Body of pancreas (tissue), 4 donors: Measurements from ENCODE around the gene SGMS1. TPM values are rescaled to one million over a fixed set of nuclear protein-coding genes. Genes with fewer than 3 reads are reported as not detected.

Experiments used
- ATAC-seq: fragments of 150-250 bp; one replicate; pipeline ENCODE4 v1.9.1; 2016
- DNase-seq, 4 donors: peaks; one replicate each; pipeline ENCODE4 v3.0.0-alpha.2; 2019
- H3K27ac ChIP-seq, 4 donors: fragments of 200-600 bp; sonication (generic); 1 replicate in 3 of 4; 2 replicates in 1 of 4; pipeline versions ENCODE4 v1.5.1 to v1.6.1; 2016 to 2019; ENCODE audit warnings: mild to moderate bottlenecking in 1 of 4, mixed read lengths in 1 of 4, moderate library complexity in 1 of 4
- H3K27me3 ChIP-seq, 2 donors: fragments of 200-600 bp; sonication (generic); one replicate each; pipeline ENCODE4 v1.6.0; 2016; ENCODE audit warnings: mild to moderate bottlenecking in 1 of 2
- H3K36me3 ChIP-seq, 2 donors: fragments of 200-600 bp; sonication (generic); replicated peaks in 1 of 2; 2 replicates each; pipeline ENCODE4 v1.5.1; 2016; ENCODE audit warnings: low read depth in 2 of 2; ENCODE audit not compliant: insufficient read depth in 1 of 2
- H3K4me1 ChIP-seq: fragments of 200-600 bp; sonication (generic); one replicate; pipeline ENCODE4 v1.6.0; 2016
- H3K4me3 ChIP-seq, 2 donors: fragments of 200-600 bp; sonication (generic); 1 replicate in 1 of 2; 2 replicates in 1 of 2; pipeline ENCODE4 v1.5.1; 2016 to 2019
- H3K9me3 ChIP-seq, 3 donors: fragments of 200-600 bp; sonication (generic); 1 replicate in 2 of 3; 2 replicates in 1 of 3; pipeline ENCODE4 v1.5.1; 2016
- POLR2A ChIP-seq, 3 donors: fragments of 450-650 bp; IDR thresholded peaks; one replicate each; pipeline ENCODE4 v1.6.1; 2016; ENCODE audit warnings: antibody characterized with exemption in 3 of 3, mild to moderate bottlenecking in 2 of 3
- WGBS, 2 donors: methylation state at CpG; one replicate each; pipeline ENCODE4 v1.1.5; 2017; 5-methylcytosine and 5-hydroxymethylcytosine counted together
- intact Hi-C: fragments of 100-400 bp; cut with DNase I; formaldehyde crosslinking; loops from one replicate; pipeline ENCODE4 v1.15.1; 2023
- total RNA-seq, 2 donors: library from RNA; depleted of rRNA; stranded (reverse); fragments of >200 nt; gene quantifications; one replicate each; pipeline ENCODE4 v1.1.0, GENCODE V29; 2016
- TF ChIP-seq, protein P1 (sequence below), 7 experiments: fragments of 450-650 bp in 4 of 7; fragments of 200-600 bp in 3 of 7; sonication (generic) in 3 of 7; IDR thresholded peaks; one replicate each; pipeline ENCODE4 v1.5.1; 2016 to 2019; ENCODE audit warnings: antibody characterized with exemption in 7 of 7

Gene SGMS1
- total RNA-seq, 2 donors from 2014 or later: 46.2 to 68.9 TPM

DNA sequence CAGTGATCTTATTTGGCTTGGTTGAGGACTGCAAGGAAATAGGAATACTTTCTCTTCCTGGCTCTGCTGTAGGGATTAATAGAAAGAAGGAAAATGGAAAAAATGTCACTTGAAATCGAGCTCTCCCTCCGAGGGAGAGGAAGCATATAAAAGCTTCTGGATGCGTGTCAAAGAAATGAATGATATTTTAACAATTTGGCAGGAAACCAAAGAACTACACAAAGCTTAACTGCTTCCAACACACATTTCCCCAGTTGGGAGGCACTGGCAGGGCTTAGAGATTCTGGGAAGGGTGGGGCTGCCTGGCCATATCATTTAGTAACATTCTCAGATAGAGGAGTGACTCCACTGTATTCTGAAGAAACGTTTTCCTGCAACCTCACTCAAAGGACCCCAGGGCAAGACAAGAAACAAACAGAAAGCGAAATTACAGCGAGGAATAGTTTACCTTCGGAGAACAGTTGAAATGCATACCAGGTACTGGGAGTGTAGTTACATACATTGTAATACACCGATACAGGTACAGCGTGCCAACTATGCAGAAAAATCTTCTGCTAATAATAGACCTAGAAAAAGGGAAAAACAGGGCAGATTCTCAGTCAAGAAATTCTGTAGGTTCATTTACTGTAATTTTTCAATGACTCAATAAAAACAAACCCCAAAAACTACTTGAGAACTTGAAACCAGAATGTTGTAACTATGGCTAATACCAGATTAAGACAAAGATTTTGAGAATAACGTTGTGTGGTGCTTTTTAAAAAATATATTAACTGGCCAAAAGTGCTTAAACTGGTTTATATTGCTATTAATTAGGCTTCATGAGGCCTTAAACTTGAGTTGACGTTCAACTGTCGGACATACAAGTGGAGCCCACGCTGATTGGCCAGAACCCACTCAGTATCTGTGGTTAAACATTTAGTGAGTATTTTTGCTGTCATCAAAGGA is 296.7 kb downstream of the SGMS1 start:
- H3K36me3 ChIP-seq: no peaks in the 10 kb centered on the region
- H3K27ac ChIP-seq: peak overlapping the region in 3 of 4 donors; percentile 14 to 55 (median 41)
- TF ChIP-seq POLR2A (IDR thresholded peaks at IDR 0.05): no peak
- TF ChIP-seq, protein P1, sequence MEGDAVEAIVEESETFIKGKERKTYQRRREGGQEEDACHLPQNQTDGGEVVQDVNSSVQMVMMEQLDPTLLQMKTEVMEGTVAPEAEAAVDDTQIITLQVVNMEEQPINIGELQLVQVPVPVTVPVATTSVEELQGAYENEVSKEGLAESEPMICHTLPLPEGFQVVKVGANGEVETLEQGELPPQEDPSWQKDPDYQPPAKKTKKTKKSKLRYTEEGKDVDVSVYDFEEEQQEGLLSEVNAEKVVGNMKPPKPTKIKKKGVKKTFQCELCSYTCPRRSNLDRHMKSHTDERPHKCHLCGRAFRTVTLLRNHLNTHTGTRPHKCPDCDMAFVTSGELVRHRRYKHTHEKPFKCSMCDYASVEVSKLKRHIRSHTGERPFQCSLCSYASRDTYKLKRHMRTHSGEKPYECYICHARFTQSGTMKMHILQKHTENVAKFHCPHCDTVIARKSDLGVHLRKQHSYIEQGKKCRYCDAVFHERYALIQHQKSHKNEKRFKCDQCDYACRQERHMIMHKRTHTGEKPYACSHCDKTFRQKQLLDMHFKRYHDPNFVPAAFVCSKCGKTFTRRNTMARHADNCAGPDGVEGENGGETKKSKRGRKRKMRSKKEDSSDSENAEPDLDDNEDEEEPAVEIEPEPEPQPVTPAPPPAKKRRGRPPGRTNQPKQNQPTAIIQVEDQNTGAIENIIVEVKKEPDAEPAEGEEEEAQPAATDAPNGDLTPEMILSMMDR (IDR thresholded peaks at IDR 0.05): no peak
- 44 to 55% methylated on average over 12 to 13 of the region's 13 CpGs for WGBS, 2 donors
- peaks cover under 1% of the 10 kb centered on the region for H3K4me1 ChIP-seq
- ATAC-seq: peak; percentile 63
- H3K4me3 ChIP-seq: no peak overlapping the region
- intact Hi-C loops: no loop called here
- peak in 1 of 4 donors; percentile 9 for DNase-seq
- no peaks in the 10 kb centered on the region for H3K9me3 ChIP-seq
- H3K27me3 ChIP-seq: no peaks in the 10 kb centered on the region

DNA sequence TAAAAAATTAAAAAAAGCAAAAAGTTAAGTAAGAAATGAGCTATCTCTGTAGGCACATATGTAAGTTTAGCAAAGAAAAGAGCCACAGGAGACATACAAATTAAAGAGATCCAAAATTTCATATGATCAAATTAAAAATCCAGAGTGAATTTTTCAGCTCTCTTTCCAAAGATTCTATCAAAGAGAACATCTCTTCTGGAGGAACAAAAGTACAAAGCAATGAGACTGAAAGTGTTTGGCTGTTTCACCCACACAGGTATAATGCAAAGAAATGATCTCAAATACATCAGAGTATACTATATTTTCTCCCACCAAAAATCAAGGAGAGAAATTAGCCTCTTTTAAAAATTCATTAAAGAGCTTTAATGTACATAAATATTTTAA is 297.6 kb downstream of the SGMS1 start:
- Histone ChIP-seq H3K9me3 (no peaks in the 10 kb centered on the region), H3K27me3 (no peaks in the 10 kb centered on the region), H3K4me1 (no peaks in the 10 kb centered on the region), H3K36me3 (no peaks in the 10 kb centered on the region), H3K27ac (peak overlapping the region in 1 of 4 donors; percentile 14), H3K4me3 (no peak overlapping the region)
- ATAC-seq (no peak), DNase-seq (no peak)
- intact Hi-C loops: no loop called here
- TF ChIP-seq, protein P1 (IDR thresholded peaks at IDR 0.05): no peak
- TF ChIP-seq POLR2A (IDR thresholded peaks at IDR 0.05): no peak

DNA sequence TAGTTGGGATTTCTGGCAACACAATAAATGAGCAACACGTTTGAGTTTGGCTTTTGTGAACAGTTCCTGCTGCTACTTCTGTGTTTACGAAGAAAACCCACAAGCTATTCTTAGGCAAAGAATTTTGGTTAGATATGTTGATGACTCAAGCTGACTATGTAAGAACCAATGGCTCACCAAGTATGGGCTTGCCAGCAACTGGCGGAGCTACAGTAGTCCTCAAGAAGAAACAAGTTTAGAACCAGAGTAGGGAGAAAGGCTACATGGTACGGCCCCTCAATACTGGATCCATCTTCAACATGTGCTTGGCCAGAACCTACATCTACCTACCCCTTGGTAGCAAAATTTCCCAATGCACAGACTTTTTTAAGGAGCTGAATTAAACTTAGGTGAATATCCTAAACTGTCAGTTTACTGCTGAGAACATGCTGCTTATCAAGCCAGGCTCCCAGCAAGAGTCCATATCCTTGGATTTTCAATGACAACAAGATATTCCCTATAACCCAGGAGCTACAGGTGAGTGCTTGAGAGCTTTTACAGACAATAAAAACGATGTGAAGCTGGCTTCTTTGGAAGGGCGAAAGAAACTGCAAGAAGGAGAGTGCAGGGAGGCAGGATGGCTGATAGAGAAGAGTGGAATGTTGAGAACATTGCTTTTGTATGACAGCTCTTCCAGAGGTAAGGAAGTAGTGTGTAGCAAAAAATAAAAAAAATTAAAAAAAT is 298.1 kb downstream of the SGMS1 start:
- H3K4me3 ChIP-seq: no peak overlapping the region
- WGBS, 2 donors: 76 to 79% methylated on average over 6 of the region's 6 CpGs
- H3K4me1 ChIP-seq: no peaks in the 10 kb centered on the region
- ATAC-seq: no peak
- no peak overlapping the region for H3K27ac ChIP-seq
- H3K9me3 ChIP-seq: no peaks in the 10 kb centered on the region
- TF ChIP-seq POLR2A (IDR thresholded peaks at IDR 0.05): no peak
- TF ChIP-seq, protein P1 (IDR thresholded peaks at IDR 0.05): no peak
- intact Hi-C loops: no loop called here
- no peaks in the 10 kb centered on the region for H3K36me3 ChIP-seq
- DNase-seq: peak in 3 of 4 donors; percentile 22 to 48 (median 23)
- H3K27me3 ChIP-seq: no peaks in the 10 kb centered on the region

DNA sequence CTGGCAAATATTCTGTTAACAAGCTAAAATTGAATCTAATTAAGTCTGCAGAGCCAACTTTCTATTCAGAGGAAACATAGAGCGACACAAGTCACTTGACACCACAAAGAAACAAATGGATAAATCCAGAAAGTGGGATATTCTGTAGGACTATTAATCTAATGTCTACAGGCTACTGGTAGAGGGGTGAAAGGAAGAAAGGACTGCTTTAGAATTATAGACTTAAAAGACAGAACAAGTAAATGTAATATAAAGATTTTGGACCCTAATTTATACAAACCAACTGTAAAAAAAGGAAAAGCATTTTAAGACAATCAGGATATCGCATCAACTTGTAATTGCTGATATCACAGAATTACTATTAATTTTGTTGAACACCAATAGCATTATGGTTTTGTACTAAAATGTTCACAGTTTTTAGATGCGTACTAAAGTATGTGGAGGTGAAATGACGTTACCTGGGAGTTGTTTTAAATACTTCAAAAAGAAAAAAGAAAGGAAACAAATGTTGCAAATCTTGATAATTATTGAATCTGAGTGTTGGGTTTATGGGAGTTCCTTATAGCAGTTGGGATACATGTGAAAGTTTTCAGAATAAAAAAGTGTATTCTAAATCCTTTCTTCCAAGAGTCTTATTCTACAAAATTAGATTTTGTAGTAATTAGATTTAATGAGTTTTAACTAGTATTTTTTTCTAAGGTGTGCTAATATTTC is 298.9 kb downstream of the SGMS1 start:
- no peak overlapping the region for H3K4me3 ChIP-seq
- intact Hi-C loops: no loop called here
- DNase-seq (no peak), ATAC-seq (no peak)
- no peak for TF ChIP-seq POLR2A (IDR thresholded peaks at IDR 0.05)
- TF ChIP-seq, protein P1 (IDR thresholded peaks at IDR 0.05): no peak
- H3K4me1 ChIP-seq: no peaks in the 10 kb centered on the region
- H3K36me3 ChIP-seq: no peaks in the 10 kb centered on the region
- H3K27ac ChIP-seq: no peak overlapping the region
- 93 to 99% methylated on average over 4 of the region's 4 CpGs for WGBS, 2 donors
- H3K27me3 ChIP-seq: no peaks in the 10 kb centered on the region
- no peaks in the 10 kb centered on the region for H3K9me3 ChIP-seq
